ENCODE measurements around the gene VEGFD.

DNA sequence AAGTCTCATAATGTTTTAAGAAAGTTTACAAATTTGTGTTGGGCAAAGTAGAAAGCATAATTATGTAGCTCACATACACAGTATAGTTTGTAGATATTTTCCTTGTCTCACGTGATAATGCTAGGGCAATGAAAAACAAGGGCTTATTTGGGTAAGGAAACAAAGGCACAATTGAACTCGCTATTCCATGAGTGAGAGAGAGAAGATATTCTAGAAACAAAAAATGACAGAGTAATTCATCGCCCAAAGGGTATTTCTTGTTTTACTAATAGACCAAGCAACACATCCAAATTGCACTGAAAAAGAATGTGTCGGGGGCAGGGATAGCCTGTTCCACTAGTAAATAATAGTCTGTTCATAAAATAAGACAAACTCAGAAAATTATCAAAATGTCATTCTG lies 65.1 kb downstream of the VEGFD start:
- TF ChIP-seq REPIN1 (CRISPR knock-in tag; IDR thresholded peaks at IDR 0.05; ENCODE audit: borderline replicate concordance, low read depth) (no peak), HDAC1 (CRISPR knock-in tag; IDR thresholded peaks at IDR 0.05) (no peak), FOXJ3 (CRISPR knock-in tag; IDR thresholded peaks at IDR 0.05; ENCODE audit: borderline replicate concordance) (no peak), ZFP36 (IDR thresholded peaks at IDR 0.05; ENCODE audit: borderline replicate concordance, low read depth, low read length, partially characterized antibody) (no peak), ZFX (CRISPR knock-in tag; IDR thresholded peaks at IDR 0.05; ENCODE audit: low read depth) (no peak), CHD2 (IDR thresholded peaks at IDR 0.05; ENCODE audit: low read depth, low read length) (no peak)
